Adipose tissue (tissue), 3 donors: ENCODE measurements around the gene TAF1C. TPM values are rescaled to one million over a fixed set of nuclear protein-coding genes. Genes with fewer than 3 reads are reported as not detected.
"Not testable (repeated sequence)": the region's sequence is repeated elsewhere in the genome, so short reads cannot be mapped to it uniquely, and the experiment has no call there.

ENCODE experiments used
- H3K27ac ChIP-seq: one replicate; pipeline ENCODE4 v1.5.1; 2013; ENCODE audit warnings: low read depth, low read length
- WGBS, 3 donors: extraction: QIAGEN DNeasy Blood & Tissue Kit; methylation state at CpG; one replicate each; pipeline ENCODE4 v1.1.7; 2013; 5-methylcytosine and 5-hydroxymethylcytosine counted together
- polyA plus RNA-seq, 3 donors: library from polyadenylated mRNA; stranded (reverse); fragments of 200-250 nt; gene quantifications; one replicate each; pipeline ENCODE4 v1.2.3, GENCODE V29; 2013
- donor health status: healthy with polysubstance abuse.
- donor health status: Bipolar disorder and iron deficiency.
- donor health status: healthy.

TAF1C gene
- polyA plus RNA-seq, 3 donors = 31.2 to 63.9 (median 44.7) TPM

GRCh38 chr16:84214451-84215066 lies 27.7 kb upstream of the TAF1C start:
- H3K27ac ChIP-seq = no peak overlapping the region
- WGBS, 3 donors = 73 to 83% (median 74%) methylated on average over 15 of the region's 15 CpGs

GRCh38 chr16:84212631-84213030 lies 25.8 kb upstream of the TAF1C start:
- WGBS, 3 donors = 83 to 93% (median 90%) methylated on average over 3 to 4 of the region's 4 CpGs
- no peak overlapping the region for H3K27ac ChIP-seq

- no peak overlapping the region for H3K27ac ChIP-seq
- 47 to 59% (median 54%) methylated on average over 4 of the region's 4 CpGs for WGBS, 3 donors
Measured at GRCh38 chr16:84212154-84212553, 25.3 kb upstream of the TAF1C start.

- no peak overlapping the region for H3K27ac ChIP-seq
- 79 to 86% (median 83%) methylated on average over 2 of the region's 2 CpGs for WGBS, 3 donors
Measured at GRCh38 chr16:84209989-84210388, 23.1 kb upstream of the TAF1C start.

- 77 to 89% (median 85%) methylated on average over 8 of the region's 8 CpGs for WGBS, 3 donors
Measured at GRCh38 chr16:84207879-84208278, 21.0 kb upstream of the TAF1C start.

GRCh38 chr16:84207251-84207650 lies 20.4 kb upstream of the TAF1C start:
- 59 to 76% (median 64%) methylated on average over 6 of the region's 6 CpGs for WGBS, 3 donors
- no peak overlapping the region for H3K27ac ChIP-seq

More at GRCh38 chr16:84207879-84208278, 21.0 kb upstream of the TAF1C start:
- no peak overlapping the region for H3K27ac ChIP-seq

GRCh38 chr16:84205976-84206691 lies 19.3 kb upstream of the TAF1C start:
- no peak overlapping the region for H3K27ac ChIP-seq
- 83 to 92% (median 90%) methylated on average over 18 of the region's 18 CpGs for WGBS, 3 donors

GRCh38 chr16:84205123-84205522 lies 18.3 kb upstream of the TAF1C start:
- WGBS, 3 donors = 80 to 97% (median 92%) methylated on average over 6 of the region's 6 CpGs
- not testable (repeated sequence) for H3K27ac ChIP-seq

- WGBS, 3 donors = 88 to 96% (median 96%) methylated on average over 23 to 26 of the region's 26 CpGs
- not testable (repeated sequence) for H3K27ac ChIP-seq
Measured at GRCh38 chr16:84204551-84204950, 17.7 kb upstream of the TAF1C start.

GRCh38 chr16:84199861-84200260 lies 13.0 kb upstream of the TAF1C start:
- WGBS, 3 donors = 54 to 59% (median 58%) methylated on average over 10 of the region's 10 CpGs
- H3K27ac ChIP-seq = no peak overlapping the region

GRCh38 chr16:84199097-84199496 lies 12.2 kb upstream of the TAF1C start:
- 44 to 73% (median 65%) methylated on average over 13 of the region's 13 CpGs for WGBS, 3 donors
- H3K27ac ChIP-seq = no peak overlapping the region

- no peak overlapping the region for H3K27ac ChIP-seq
- 56 to 83% (median 59%) methylated on average over 10 of the region's 10 CpGs for WGBS, 3 donors
Measured at GRCh38 chr16:84198401-84198800, 11.5 kb upstream of the TAF1C start.

GRCh38 chr16:84197466-84198128 lies 10.7 kb upstream of the TAF1C start:
- 93 to 94% (median 93%) methylated on average over 14 of the region's 14 CpGs for WGBS, 3 donors
- no peak overlapping the region for H3K27ac ChIP-seq

- 55 to 79% (median 72%) methylated on average over 15 to 16 of the region's 16 CpGs for WGBS, 3 donors
- no peak overlapping the region for H3K27ac ChIP-seq
Measured at GRCh38 chr16:84196727-84197394, 10.0 kb upstream of the TAF1C start.

- WGBS, 3 donors = 87 to 90% (median 87%) methylated on average over 16 of the region's 16 CpGs
- H3K27ac ChIP-seq = no peak overlapping the region
Measured at GRCh38 chr16:84196101-84196500, 9.2 kb upstream of the TAF1C start.

GRCh38 chr16:84195201-84196093 lies 8.6 kb upstream of the TAF1C start:
- no peak overlapping the region for H3K27ac ChIP-seq
- WGBS, 3 donors = 77 to 88% (median 81%) methylated on average over 32 to 38 of the region's 38 CpGs

- H3K27ac ChIP-seq = no peak overlapping the region
- 51 to 67% (median 56%) methylated on average over 33 to 34 of the region's 34 CpGs for WGBS, 3 donors
Measured at GRCh38 chr16:84194470-84195200, 7.8 kb upstream of the TAF1C start.
